Duodenal mucosa (tissue), 2 donors: ENCODE measurements around the gene CX3CL1.
"Not testable (repeated sequence)": the region's sequence is repeated elsewhere in the genome, so short reads cannot be mapped to it uniquely, and the experiment has no call there.

Source experiments
- H3K27ac ChIP-seq: one replicate; pipeline ENCODE4 v1.7.0; 2013; ENCODE audit warnings: low read depth, low read length
- H3K27me3 ChIP-seq, 2 donors: one replicate each; pipeline ENCODE4 v1.7.0; 2013; ENCODE audit warnings: low read length in 2 of 2, control low read depth in 1 of 2; ENCODE audit not compliant: insufficient read depth in 2 of 2, control insufficient read depth in 1 of 2
- H3K36me3 ChIP-seq, 2 donors: one replicate each; pipeline ENCODE4 v1.7.0; 2013; ENCODE audit warnings: low read length in 2 of 2, control low read depth in 1 of 2; ENCODE audit not compliant: insufficient read depth in 2 of 2, control insufficient read depth in 1 of 2
- H3K4me1 ChIP-seq, 2 donors: one replicate each; pipeline ENCODE4 v1.7.0; 2013; ENCODE audit warnings: low read length in 2 of 2, control low read depth in 1 of 2; ENCODE audit not compliant: insufficient read depth in 2 of 2, control insufficient read depth in 1 of 2
- H3K4me3 ChIP-seq, 2 donors: one replicate each; pipeline ENCODE4 v1.7.0; 2013; ENCODE audit warnings: low read length in 2 of 2, low read depth in 1 of 2
- H3K9ac ChIP-seq, 2 donors: one replicate each; pipeline ENCODE4 v1.7.0; 2013; ENCODE audit warnings: low read length in 2 of 2, low read depth in 1 of 2
- H3K9me3 ChIP-seq, 2 donors: one replicate each; pipeline ENCODE4 v1.7.0; 2013; ENCODE audit warnings: low read length in 2 of 2, control low read depth in 1 of 2; ENCODE audit not compliant: control insufficient read depth in 1 of 2

Gene CX3CL1

GRCh38 chr16:57371494-57372371 lies 557 bp upstream of the CX3CL1 start:
- Histone ChIP-seq H3K36me3 (no peaks in the 10 kb centered on the region), H3K27ac (no peak overlapping the region), H3K9me3 (no peaks in the 10 kb centered on the region), H3K4me3 (peak overlapping the region; percentile 55 to 58), H3K27me3 (no peaks in the 10 kb centered on the region), H3K9ac (no peak overlapping the region), H3K4me1 (peaks cover 9 to 13% of the 10 kb centered on the region in 2 donors)

GRCh38 chr16:57373117-57373947 lies 1.0 kb downstream of the CX3CL1 start:
- Histone ChIP-seq H3K27ac (peak overlapping the region; percentile 48), H3K9ac (peak overlapping the region; percentile 36 to 39), H3K9me3 (no peaks in the 10 kb centered on the region), H3K4me3 (peak overlapping the region; percentile 55 to 58), H3K36me3 (no peaks in the 10 kb centered on the region), H3K4me1 (peaks cover 14 to 23% of the 10 kb centered on the region in 2 donors), H3K27me3 (no peaks in the 10 kb centered on the region)

- Histone ChIP-seq H3K27ac (no peak overlapping the region), H3K27me3 (no peaks in the 10 kb centered on the region), H3K4me3 (peak overlapping the region; percentile 30 to 55), H3K9ac (no peak overlapping the region), H3K36me3 (no peaks in the 10 kb centered on the region), H3K9me3 (no peaks in the 10 kb centered on the region), H3K4me1 (peaks cover 14 to 23% of the 10 kb centered on the region in 2 donors)
These were observed 1.8 kb downstream of the CX3CL1 start for GRCh38 chr16:57374067-57374534.

- not testable (repeated sequence) for H3K4me3 ChIP-seq, H3K27me3 ChIP-seq, H3K9ac ChIP-seq, H3K9me3 ChIP-seq, H3K27ac ChIP-seq, H3K36me3 ChIP-seq
- peaks cover 14 to 23% of the 10 kb centered on the region in 2 donors for H3K4me1 ChIP-seq
These were observed 2.7 kb downstream of the CX3CL1 start for GRCh38 chr16:57374925-57375465.

- no peak overlapping the region for H3K27ac ChIP-seq
- H3K9me3 ChIP-seq = no peaks in the 10 kb centered on the region
- H3K36me3 ChIP-seq = no peaks in the 10 kb centered on the region
- H3K27me3 ChIP-seq = no peaks in the 10 kb centered on the region
- H3K4me1 ChIP-seq = peaks cover 14 to 23% of the 10 kb centered on the region in 2 donors
- no peak overlapping the region for H3K4me3 ChIP-seq
- no peak overlapping the region for H3K9ac ChIP-seq
These were observed 4.1 kb downstream of the CX3CL1 start for GRCh38 chr16:57376313-57376818.

- no peak overlapping the region for H3K27ac ChIP-seq
- no peak overlapping the region for H3K9ac ChIP-seq
- H3K9me3 ChIP-seq = no peaks in the 10 kb centered on the region
- no peak overlapping the region for H3K4me3 ChIP-seq
- no peaks in the 10 kb centered on the region for H3K36me3 ChIP-seq
- H3K27me3 ChIP-seq = no peaks in the 10 kb centered on the region
- H3K4me1 ChIP-seq = peaks cover 11 to 18% of the 10 kb centered on the region in 2 donors
These were observed 5.0 kb downstream of the CX3CL1 start for GRCh38 chr16:57377080-57377841.

- H3K4me1 ChIP-seq = peaks cover 18 to 23% of the 10 kb centered on the region in 2 donors
- H3K27ac ChIP-seq = peak overlapping the region; percentile 32
- no peak overlapping the region for H3K9ac ChIP-seq
- no peaks in the 10 kb centered on the region for H3K36me3 ChIP-seq
- no peak overlapping the region for H3K4me3 ChIP-seq
- no peaks in the 10 kb centered on the region for H3K9me3 ChIP-seq
- H3K27me3 ChIP-seq = no peaks in the 10 kb centered on the region
These were observed 7.3 kb downstream of the CX3CL1 start for GRCh38 chr16:57379579-57379978.

- no peak overlapping the region for H3K27ac ChIP-seq
- H3K36me3 ChIP-seq = no peaks in the 10 kb centered on the region
- H3K9me3 ChIP-seq = no peaks in the 10 kb centered on the region
- no peaks in the 10 kb centered on the region for H3K27me3 ChIP-seq
- peaks cover 20 to 23% of the 10 kb centered on the region in 2 donors for H3K4me1 ChIP-seq
- H3K4me3 ChIP-seq = no peak overlapping the region
- no peak overlapping the region for H3K9ac ChIP-seq
These were observed 8.6 kb downstream of the CX3CL1 start for GRCh38 chr16:57380671-57381462.
